HS-27A (cell line): ENCODE data around the gene TMEM126A.
A peak's percentile ranks its signal among the peaks of the same experiment; 100 is the strongest.
"Not testable (repeated sequence)": the region's sequence is repeated elsewhere in the genome, so short reads cannot be mapped to it uniquely, and the experiment has no call there.

ENCODE experiments used
- DNase-seq: peaks from one replicate; pipeline ENCODE4 v3.0.0-alpha.2; 2012; ENCODE audit warnings: low read depth, missing footprints

The TMEM126A gene

DNA sequence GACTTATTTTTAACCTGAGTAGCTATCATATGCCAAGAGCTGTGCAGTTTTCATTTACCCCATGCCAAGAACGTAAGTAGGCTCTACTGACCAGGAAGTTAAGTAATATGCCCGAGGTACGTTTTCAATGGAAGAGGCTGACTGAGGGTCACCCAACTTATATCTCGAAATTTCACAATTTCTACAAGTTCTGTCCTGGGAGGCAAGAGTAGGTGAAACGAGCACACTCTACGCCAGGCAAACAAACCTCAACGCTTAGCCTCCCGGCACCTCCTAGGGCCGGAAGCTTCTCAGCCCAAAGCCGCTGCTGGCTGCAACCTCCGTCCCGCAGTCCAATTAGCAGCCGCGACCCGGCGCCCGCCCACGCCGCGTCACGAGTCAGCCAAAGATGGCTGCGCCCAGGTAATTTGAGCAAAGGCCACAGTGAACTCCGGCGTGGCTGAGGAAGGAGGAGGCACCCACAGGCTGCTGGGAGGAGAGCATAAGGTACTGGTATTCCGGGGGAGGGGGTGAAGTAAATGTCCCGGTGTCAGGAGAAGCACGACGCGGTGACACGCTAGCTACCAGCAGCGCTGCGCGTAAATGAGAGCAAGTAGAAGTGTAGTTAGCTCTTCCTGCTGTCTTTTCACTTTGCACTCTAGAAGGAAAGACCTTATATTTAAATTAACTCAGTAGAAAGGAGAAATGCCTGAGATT lies at the start of gene TMEM126A:
Gene TMEM126A, plus strand, starts transcription at position 364 of the 696 bp plus-strand sequence. CDS start 2,289 bp downstream, outside the sequence.
- peak; percentile 51 for DNase-seq

DNA sequence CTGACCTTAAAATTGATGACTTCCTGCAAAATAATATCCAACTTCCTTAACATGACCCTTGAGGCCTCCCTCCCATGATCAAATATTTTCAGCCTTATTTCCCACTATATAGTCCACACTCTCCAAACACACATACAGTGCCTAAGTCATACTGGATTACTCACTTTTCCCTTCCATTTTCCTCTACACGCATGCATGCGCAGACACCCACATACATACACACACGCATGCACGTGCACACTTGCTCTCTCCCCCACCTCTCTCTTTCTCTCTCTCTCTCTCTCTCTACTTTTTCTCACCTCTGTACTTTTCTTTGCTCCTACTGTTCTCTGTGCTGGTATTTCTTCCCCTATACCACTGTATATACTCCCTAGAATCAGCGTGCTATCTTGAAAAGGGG lies 48.7 kb upstream of the TMEM126A start:
- no peak for DNase-seq

- no peak for DNase-seq
These were observed 45.1 kb upstream of the TMEM126A start for GRCh38 chr11:85602526-85603213.

DNA sequence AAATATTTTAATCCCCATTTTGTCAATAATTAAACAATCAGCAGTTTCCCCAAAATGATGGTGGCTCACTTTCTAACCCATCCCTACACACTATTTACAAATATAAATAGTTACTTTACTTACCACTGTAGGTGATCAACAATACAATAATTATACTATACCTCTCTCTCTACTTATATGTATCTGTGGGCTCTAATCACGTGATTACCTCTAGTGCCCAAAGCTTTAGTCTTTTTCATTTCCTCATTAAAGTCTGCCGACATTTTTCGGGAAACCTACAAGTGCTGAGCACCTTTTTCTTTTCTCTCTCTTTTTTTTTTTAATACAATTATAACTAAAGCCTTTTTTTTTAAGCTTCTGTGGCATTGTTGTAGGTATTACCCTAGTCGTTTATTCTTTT lies 44.5 kb upstream of the TMEM126A start:
- DNase-seq: no peak

GRCh38 chr11:85606237-85606636 lies 41.5 kb upstream of the TMEM126A start:
- not testable (repeated sequence) for DNase-seq

GRCh38 chr11:85608621-85609020 lies 39.1 kb upstream of the TMEM126A start:
- DNase-seq: not testable (repeated sequence)

GRCh38 chr11:85609286-85609685 lies 38.5 kb upstream of the TMEM126A start:
- DNase-seq: not testable (repeated sequence)

- DNase-seq: not testable (repeated sequence)
These were observed 36.1 kb upstream of the TMEM126A start for GRCh38 chr11:85611643-85612042.

GRCh38 chr11:85619499-85619898 lies 28.3 kb upstream of the TMEM126A start:
- no peak for DNase-seq

GRCh38 chr11:85620256-85620655 lies 27.5 kb upstream of the TMEM126A start:
- DNase-seq: no peak

DNA sequence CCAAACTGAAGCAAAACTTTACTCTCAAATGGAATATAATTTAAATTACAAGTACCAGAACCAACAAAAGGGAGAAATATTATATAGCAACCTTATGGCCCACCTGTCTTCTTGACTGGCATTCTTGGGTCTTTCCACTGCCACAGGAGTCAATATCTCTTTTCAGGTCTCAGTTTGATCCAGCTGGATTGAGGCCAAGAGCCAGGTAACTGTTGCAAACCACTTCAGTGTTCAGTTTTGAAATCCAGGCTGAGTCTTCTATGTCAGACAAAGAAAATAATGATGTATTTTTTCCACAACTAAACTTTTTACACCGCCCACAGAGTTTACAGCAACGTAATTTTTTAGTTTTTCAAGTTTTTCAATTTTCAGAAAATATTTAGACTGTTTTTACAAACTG lies 21.3 kb upstream of the TMEM126A start:
- DNase-seq: no peak

- no peak for DNase-seq
These were observed 20.3 kb upstream of the TMEM126A start, which contains the start of gene DLG2 for GRCh38 chr11:85627332-85627997. Gene DLG2 (minus strand): TSS chr11:85627344.

- DNase-seq: peak; percentile 87
These were observed 19.6 kb upstream of the TMEM126A start, which contains the start of gene TMEM126B for GRCh38 chr11:85627998-85628770. Gene TMEM126B (plus strand): TSS chr11:85628593. CDS start chr11:85628608, 15 bp downstream.

GRCh38 chr11:85628771-85629341 lies 18.9 kb upstream of the TMEM126A start:
- DNase-seq: no peak

- DNase-seq: no peak
These were observed 13.0 kb upstream of the TMEM126A start for GRCh38 chr11:85634747-85635146.

DNA sequence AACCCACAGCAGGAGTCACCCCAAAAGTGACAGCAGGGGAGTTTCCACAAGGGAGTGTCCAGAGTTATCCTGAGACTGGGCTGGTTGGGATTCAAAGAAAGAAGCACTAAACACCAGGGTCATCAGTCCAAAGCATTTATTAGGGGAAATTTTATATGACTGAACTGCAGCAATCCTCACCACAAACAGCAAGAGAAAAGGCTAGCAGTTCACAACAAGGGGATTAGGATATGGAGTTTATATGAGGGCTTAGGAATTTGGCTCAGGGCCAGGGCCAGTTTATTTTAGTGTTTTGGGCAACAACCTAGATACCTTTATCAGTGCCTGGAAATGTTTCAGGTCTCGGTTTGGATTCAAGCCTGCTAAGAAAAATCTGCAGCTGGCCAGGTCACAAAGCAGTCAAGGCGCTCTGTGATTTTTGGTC lies 4.6 kb upstream of the TMEM126A start:
- DNase-seq: no peak

- DNase-seq: no peak
These were observed 689 bp upstream of the TMEM126A start for GRCh38 chr11:85647078-85647477.

DNA sequence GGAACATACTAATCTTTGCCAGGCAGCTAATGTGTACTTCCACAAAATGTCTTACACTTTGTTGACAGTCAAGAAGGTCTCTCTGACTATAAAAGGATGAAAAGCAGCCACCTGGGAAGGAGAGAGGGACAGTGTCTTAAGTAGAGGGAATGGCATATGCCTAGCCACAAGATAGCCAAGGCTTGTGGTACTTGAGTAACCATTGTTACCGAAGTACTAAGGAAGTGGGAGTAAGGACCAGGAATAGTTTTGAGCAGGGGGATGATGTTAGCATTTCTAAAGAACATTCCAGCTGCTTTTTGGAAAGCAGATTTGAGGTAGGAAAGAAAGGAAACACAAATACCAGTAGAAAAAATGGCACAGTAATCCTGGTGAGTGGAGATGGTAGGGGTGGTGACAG lies 3.4 kb downstream of the TMEM126A start:
- no peak for DNase-seq

- no peak for DNase-seq
These were observed 5.2 kb downstream of the TMEM126A start for GRCh38 chr11:85652786-85653447.

DNA sequence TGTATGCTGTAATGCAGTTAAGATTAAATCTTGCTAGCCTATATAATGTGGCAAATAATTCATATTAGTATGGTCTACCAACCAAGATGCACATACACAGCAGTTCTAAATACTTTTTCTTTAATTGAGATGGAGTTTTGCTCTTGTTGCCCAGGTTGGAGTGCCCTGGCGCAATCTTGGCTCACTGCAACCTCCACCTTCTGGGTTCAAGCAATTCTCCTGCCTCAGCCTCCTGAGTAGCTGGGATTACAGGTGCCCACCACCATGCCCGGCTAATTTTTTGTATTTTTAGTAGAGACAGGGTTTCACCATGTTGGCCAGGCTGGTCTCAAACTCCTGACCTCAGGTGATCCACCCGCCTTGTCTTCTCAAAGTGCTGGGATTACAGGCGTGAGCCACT lies 6.6 kb downstream of the TMEM126A start:
- not testable (repeated sequence) for DNase-seq

GRCh38 chr11:85656777-85657176 lies 9.0 kb downstream of the TMEM126A start:
- no peak for DNase-seq
